Frontal cortex (tissue), 4 donors: Measurements from ENCODE around the gene MAGOH. TPM values are rescaled to one million over a fixed set of nuclear protein-coding genes. Genes with fewer than 3 reads are reported as not detected.
"Not testable (repeated sequence)": the region's sequence is repeated elsewhere in the genome, so short reads cannot be mapped to it uniquely, and the experiment has no call there.

Experiments
- DNase-seq, 2 donors: peaks; one replicate each; pipeline ENCODE4 v3.0.0; 2012; ENCODE audit warnings: low spot score in 2 of 2
- FAIRE-seq: peaks from 2 replicates; lab custom pipeline; 2012; peaks lifted over from hg19 to GRCh38; lab: Jason Lieb, UNC
- total RNA-seq: library from RNA; depleted of rRNA; stranded (reverse); fragments of >200 nt; gene quantifications from one replicate; pipeline ENCODE4 v1.2.3, GENCODE V29; 2014
- donor health status: control.
- donor health status: control.
- donor health status: control.

MAGOH gene
- total RNA-seq, 1 donor from 2014 or later = 15.9 TPM

DNA sequence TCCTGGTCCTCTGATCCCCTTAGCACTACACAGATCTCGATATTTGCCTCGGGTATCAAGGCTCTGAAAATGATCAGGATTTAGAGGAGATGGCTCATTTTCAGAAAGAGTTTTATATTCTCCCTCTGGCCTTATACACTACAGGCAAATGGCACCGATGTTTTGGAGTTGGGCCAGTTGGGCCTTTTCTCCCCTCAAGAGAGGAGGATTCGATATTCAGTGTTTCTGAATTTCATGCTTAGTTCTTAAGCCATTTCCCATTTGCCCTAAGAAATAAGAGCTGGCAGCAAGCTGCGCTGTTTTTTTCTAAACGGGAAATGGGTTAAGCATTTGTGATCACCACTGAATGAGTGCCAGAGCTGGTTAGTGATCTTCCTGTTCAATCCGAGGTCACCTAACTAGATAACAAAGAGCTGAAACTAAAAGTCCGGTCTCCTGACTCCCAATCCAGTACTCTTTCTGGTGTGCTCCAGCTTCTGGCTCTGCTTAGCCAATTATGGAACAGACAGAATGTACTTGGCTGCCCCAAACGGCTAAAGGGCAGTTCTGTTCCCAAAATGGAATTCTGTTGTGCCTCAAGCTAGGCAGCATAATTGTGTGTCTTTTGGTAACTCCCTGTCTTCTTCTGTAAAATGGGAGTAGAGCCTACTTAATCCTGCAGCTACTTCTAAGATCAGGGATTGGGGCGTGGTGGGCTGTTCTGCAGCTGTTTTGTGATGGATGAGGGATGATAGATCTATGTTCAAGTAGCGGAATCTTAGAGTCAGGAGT, 42.9 kb downstream of the MAGOH start:
- no peak for DNase-seq
- FAIRE-seq = no peak

DNA sequence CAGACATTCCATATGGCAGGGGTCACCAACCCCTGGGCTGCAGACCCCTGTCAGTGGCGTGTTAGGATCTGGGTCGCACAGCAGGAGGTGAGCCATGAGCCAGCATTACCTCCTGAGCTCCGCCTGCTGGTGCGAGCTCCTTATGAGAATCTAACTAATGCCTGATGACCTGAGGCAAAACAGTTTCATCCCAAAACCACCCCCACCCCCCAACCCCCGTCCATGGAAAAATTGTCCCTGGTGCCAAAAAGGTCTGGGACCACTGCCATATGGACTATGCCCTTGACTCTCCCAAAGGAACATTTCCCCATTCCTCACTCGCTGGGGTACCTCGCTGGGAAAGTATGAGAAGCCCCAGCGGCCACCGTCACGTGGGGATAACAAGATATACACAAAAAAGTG, 48.1 kb downstream of the MAGOH start:
- no peak for DNase-seq
- FAIRE-seq = no peak

DNA sequence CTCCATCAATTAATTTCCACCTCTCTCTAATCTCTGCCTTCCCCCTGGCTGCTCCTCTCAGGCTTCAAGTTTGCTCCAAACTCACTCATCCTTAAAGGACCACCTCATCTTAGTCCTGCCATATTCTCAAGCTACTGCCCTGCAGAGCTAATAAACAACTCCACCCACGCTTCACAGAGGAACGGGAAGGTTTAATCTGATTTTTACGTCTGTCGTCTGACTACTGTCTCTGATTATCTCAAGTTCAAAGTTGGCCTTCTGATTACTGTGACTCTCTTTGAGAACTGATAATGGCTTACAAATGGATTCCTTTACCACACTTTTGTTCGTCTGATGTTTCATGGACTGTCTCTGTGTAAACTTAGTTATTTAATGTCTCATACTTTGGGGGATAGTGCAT, 49.3 kb downstream of the MAGOH start:
- FAIRE-seq (no peak), DNase-seq (no peak)

GRCh38 chr1:53188099-53188498, 50.2 kb downstream of the MAGOH start:
- FAIRE-seq (no peak), DNase-seq (no peak)

- FAIRE-seq (no peak), DNase-seq (no peak)
Observed at GRCh38 chr1:53187401-53187800, 50.9 kb downstream of the MAGOH start.

DNA sequence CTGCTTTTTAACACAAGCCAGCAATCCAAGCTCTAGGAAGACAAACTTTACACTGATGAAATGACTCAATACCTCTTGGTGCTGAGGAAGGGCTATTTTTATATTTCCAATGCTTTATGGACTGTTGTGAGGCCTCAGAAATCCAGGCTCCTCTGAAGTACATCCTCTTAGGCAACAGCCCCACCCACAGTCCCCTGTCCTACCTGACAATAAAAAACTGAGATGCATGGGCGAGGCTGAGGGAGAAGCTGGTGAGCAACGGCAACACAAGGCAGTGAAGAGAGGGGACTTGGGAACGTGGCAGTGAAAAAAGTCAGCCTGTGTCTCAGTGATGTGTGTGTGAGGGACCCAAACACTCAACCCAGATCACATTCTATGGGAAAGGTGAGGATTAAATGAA, 51.8 kb downstream of the MAGOH start:
- DNase-seq (no peak), FAIRE-seq (no peak)

DNA sequence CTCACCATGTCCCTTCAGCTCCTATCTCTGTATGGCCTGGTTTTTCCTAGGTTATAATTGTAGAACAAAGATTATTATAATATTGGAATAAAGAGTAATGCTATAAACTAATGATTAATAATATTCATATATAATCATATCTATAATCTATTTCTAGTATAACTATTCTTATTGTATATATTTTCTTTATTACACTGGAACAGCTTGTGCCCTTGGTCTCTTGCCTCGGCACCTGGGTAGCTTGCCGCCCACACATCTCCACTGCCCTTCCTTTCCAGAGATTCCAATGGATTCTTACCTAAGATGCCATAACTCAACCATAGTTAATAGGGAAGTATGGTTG, 52.4 kb downstream of the MAGOH start:
- DNase-seq, FAIRE-seq: not testable (repeated sequence)

- DNase-seq = no peak
- no peak for FAIRE-seq
Observed at GRCh38 chr1:53183095-53183990, 55.0 kb downstream of the MAGOH start.

DNA sequence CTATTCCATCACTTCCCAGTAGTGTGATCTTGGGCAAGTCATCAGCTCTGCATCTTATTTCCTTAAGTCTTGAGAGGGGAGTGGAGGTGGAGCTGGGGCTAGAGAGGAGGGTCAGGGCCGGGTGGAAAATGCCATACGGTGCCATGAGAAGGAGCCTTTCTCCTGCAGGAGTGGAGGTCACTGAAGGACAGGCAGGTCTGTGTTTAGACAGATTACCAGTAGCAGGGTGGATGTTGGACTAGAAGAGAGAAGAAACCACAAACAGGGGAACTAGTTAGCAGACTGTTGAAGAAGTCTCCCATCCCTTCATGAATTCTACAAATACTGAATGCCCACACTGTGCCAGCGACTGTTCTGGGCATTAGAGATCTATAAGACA, 55.6 kb downstream of the MAGOH start:
- FAIRE-seq (no peak), DNase-seq (no peak)

GRCh38 chr1:53182111-53182593, 56.2 kb downstream of the MAGOH start:
- no peak for FAIRE-seq
- DNase-seq = peak; percentile 50 to 69

GRCh38 chr1:53180951-53181350, 57.4 kb downstream of the MAGOH start:
- DNase-seq = no peak

GRCh38 chr1:53180226-53180625, 58.1 kb downstream of the MAGOH start:
- FAIRE-seq = no peak
- DNase-seq = no peak

More at GRCh38 chr1:53180951-53181350, 57.4 kb downstream of the MAGOH start:
- FAIRE-seq = no peak

Other genes with a start within 250 kb of the MAGOH start
- gene PODN, start 176.3 kb downstream of the MAGOH start, total RNA-seq = 0.82 TPM
- not detected for gene SLC1A7, start 95.9 kb downstream of the MAGOH start, total RNA-seq
- 3.3 TPM for gene CPT2, start 41.7 kb downstream of the MAGOH start, total RNA-seq
- gene CZIB, start 17.9 kb downstream of the MAGOH start, total RNA-seq = 42.4 TPM
- 83.6 TPM for gene LRP8, start 89.6 kb upstream of the MAGOH start, total RNA-seq
- gene DMRTB1, start 220.9 kb upstream of the MAGOH start, total RNA-seq = not detected